ENCODE results near the gene TIMP2.
A peak's percentile ranks its signal among the peaks of the same experiment; 100 is the strongest.

The TIMP2 gene

DNA sequence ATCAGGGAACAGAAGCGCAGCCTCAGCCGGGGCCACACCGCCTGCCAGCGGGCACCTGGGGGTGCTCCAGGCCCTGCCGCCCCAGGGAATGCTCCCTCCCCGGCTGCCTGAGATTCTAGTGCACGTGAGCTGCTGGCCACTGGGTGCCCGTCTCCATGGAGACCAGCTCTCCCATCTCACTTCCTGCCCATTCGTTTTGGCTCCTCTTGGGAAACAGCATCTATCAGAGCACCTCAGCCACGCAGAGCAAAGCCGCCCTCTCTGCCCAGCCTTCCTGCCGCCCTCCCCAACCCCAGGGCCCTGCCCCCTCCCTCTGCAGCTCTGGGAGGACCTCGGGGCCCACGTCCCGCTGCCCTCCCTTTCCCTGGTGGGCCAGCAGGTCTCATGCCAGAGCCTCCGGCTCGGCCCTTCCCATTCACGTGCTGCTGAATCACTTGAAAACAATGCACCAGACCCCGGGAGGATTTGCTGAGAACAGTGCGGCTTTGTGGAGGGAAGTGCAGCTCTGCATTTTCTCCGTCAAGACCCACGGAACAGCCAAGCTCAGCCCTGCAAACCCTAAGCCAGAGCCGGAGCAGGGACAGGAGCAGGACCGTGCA lies 41.6 kb downstream of the TIMP2 start:
- Histone ChIP-seq H3K27ac (ENCODE audit: poor library complexity, severe bottlenecking) (peak overlapping the region; percentile 89), H3K4me3 (ENCODE audit: severe bottlenecking) (no peak overlapping the region), H3K36me3 (ENCODE audit: low read depth) (no peaks in the 10 kb centered on the region), H3K4me1 (ENCODE audit: insufficient read depth, poor library complexity, severe bottlenecking) (peaks cover 32% of the 10 kb centered on the region), H3K27me3 (ENCODE audit: insufficient read depth, poor library complexity, severe bottlenecking) (no peaks in the 10 kb centered on the region), H3K9me3 (ENCODE audit: severe bottlenecking) (no peaks in the 10 kb centered on the region)
- ATAC-seq (ENCODE audit: low read depth) (peak; percentile 76), DNase-seq (ENCODE audit: low spot score) (peak; percentile 85)
- TF ChIP-seq, protein P1, sequence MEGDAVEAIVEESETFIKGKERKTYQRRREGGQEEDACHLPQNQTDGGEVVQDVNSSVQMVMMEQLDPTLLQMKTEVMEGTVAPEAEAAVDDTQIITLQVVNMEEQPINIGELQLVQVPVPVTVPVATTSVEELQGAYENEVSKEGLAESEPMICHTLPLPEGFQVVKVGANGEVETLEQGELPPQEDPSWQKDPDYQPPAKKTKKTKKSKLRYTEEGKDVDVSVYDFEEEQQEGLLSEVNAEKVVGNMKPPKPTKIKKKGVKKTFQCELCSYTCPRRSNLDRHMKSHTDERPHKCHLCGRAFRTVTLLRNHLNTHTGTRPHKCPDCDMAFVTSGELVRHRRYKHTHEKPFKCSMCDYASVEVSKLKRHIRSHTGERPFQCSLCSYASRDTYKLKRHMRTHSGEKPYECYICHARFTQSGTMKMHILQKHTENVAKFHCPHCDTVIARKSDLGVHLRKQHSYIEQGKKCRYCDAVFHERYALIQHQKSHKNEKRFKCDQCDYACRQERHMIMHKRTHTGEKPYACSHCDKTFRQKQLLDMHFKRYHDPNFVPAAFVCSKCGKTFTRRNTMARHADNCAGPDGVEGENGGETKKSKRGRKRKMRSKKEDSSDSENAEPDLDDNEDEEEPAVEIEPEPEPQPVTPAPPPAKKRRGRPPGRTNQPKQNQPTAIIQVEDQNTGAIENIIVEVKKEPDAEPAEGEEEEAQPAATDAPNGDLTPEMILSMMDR (IDR thresholded peaks at IDR 0.05; ENCODE audit: poor library complexity, severe bottlenecking) = peak; percentile 20

DNA sequence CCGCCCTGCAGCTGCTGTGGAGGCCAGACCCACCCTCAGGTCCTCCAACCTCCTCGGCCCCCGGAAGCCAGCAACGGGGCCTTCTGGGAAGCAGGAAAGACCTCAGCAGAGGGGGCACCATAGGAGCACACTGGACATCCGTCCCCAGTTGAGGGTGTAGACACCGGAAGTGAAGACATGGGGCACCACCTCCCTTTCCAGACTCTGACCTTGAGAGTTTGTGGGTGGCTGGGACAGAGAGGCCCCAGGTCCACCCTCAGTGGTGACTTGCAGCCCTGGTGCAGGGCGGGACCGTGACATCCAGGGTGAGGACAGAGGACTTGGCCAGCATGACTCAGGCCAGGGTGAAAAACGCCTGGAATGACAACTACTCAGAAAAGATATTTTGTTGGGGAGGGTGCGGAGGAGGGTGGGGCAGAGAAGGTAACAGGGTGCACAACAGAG lies 42.1 kb downstream of the TIMP2 start:
- Histone ChIP-seq H3K27ac (ENCODE audit: poor library complexity, severe bottlenecking) (peak overlapping the region; percentile 89), H3K4me1 (ENCODE audit: insufficient read depth, poor library complexity, severe bottlenecking) (peaks cover 32% of the 10 kb centered on the region), H3K36me3 (ENCODE audit: low read depth) (no peaks in the 10 kb centered on the region), H3K4me3 (ENCODE audit: severe bottlenecking) (no peak overlapping the region), H3K27me3 (ENCODE audit: insufficient read depth, poor library complexity, severe bottlenecking) (no peaks in the 10 kb centered on the region), H3K9me3 (ENCODE audit: severe bottlenecking) (no peaks in the 10 kb centered on the region)
- ATAC-seq (ENCODE audit: low read depth) = peak; percentile 81
- TF ChIP-seq, protein P1 (IDR thresholded peaks at IDR 0.05; ENCODE audit: poor library complexity, severe bottlenecking) = no peak
- DNase-seq (ENCODE audit: low spot score) = no peak

DNA sequence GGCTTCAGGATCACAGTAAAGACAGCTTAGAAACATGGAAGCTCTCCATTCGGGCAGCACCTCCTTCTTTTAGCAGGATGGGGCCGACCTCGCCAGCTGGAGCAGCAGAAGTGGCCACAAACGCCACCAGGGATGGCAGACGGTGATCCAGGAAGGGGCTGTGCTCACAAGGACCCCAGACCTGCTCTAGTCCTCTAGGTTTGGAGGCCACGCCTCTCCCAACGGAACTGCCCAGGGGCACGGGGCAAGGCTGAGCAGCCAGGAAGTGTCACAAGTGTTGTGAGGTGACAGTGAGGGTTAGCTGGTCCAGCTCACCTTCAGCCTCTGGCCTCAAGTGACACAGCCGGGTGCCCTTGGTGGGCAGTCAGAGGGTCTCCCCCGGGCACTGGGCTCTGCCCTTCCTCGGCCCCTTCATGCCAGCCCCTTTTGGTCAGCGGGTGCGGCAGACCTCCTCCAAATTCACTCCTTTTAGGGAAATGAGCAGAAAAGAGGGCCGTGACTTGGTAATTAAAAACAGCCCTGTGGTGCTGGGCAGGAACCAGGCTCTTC lies 42.6 kb downstream of the TIMP2 start:
- no peak for ATAC-seq (ENCODE audit: low read depth)

DNA sequence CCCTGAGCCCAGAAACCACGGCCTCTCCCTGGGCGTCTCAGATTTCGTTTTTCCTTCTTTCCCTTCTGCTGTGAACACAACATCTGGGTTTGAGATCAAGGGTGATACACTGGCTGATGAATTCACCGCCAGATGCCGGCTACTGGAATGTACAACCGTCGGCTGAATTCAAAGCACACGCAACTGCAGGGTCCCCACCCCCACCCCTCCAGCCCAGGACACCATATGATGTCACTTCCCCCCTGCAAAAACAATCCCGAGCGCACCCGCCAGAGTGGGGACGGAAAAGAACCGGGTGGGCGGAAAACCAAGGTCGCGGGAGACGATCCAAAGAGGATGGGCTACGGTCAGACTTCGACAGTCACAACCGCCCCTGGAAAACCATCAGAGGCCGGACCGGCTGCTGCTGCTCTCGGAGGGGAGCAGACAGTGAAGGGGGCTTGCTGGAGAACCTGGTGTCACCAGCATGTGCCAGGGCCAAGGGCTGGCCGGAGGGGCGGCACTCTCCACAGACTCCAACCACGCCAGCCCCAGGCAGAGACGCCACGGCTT lies 45.5 kb downstream of the TIMP2 start:
- H3K27ac ChIP-seq (ENCODE audit: poor library complexity, severe bottlenecking) = no peak overlapping the region
- no peaks in the 10 kb centered on the region for H3K9me3 ChIP-seq (ENCODE audit: severe bottlenecking)
- H3K4me1 ChIP-seq (ENCODE audit: insufficient read depth, poor library complexity, severe bottlenecking) = peaks cover 33% of the 10 kb centered on the region
- TF ChIP-seq, protein P1 (IDR thresholded peaks at IDR 0.05; ENCODE audit: poor library complexity, severe bottlenecking) = no peak
- DNase-seq (ENCODE audit: low spot score) = no peak
- no peak overlapping the region for H3K4me3 ChIP-seq (ENCODE audit: severe bottlenecking)
- H3K36me3 ChIP-seq (ENCODE audit: low read depth) = no peaks in the 10 kb centered on the region
- no peak for ATAC-seq (ENCODE audit: low read depth)
- H3K27me3 ChIP-seq (ENCODE audit: insufficient read depth, poor library complexity, severe bottlenecking) = no peaks in the 10 kb centered on the region

More for the DNA sequence above, 42.6 kb downstream of the TIMP2 start:
- no peaks in the 10 kb centered on the region for H3K9me3 ChIP-seq (ENCODE audit: severe bottlenecking)
- no peaks in the 10 kb centered on the region for H3K36me3 ChIP-seq (ENCODE audit: low read depth)
- no peaks in the 10 kb centered on the region for H3K27me3 ChIP-seq (ENCODE audit: insufficient read depth, poor library complexity, severe bottlenecking)
- TF ChIP-seq, protein P1 (IDR thresholded peaks at IDR 0.05; ENCODE audit: poor library complexity, severe bottlenecking) = no peak
- peaks cover 32% of the 10 kb centered on the region for H3K4me1 ChIP-seq (ENCODE audit: insufficient read depth, poor library complexity, severe bottlenecking)
- peak overlapping the region; percentile 89 for H3K27ac ChIP-seq (ENCODE audit: poor library complexity, severe bottlenecking)
- no peak for DNase-seq (ENCODE audit: low spot score)
- H3K4me3 ChIP-seq (ENCODE audit: severe bottlenecking) = no peak overlapping the region

All from RWPE2 (cell line).